GM18858 (cell line): ENCODE data around the gene OR7E24.
"Not testable (repeated sequence)": the region's sequence is repeated elsewhere in the genome, so short reads cannot be mapped to it uniquely, and the experiment has no call there.

Experiments
- ATAC-seq: cut with Tn5 transposase; IDR thresholded peaks from one replicate; pipeline ENCODE4 v1.9.1; 2021; ENCODE audit not compliant: unreplicated experiment

Gene OR7E24

GRCh38 chr19:9250630-9251029 lies at the start of gene OR7E24:
Gene OR7E24, plus strand, starts transcription at chr19:9250930. Its CDS starts 114 bp downstream, at chr19:9251044.
- no peak for ATAC-seq

GRCh38 chr19:9205501-9206113 lies 45.1 kb upstream of the OR7E24 start:
- ATAC-seq, result no peak

GRCh38 chr19:9219489-9219888 lies 31.2 kb upstream of the OR7E24 start, which contains the start of gene OR7D4:
Gene OR7D4, minus strand, starts transcription at chr19:9219589. Its CDS starts 4,752 bp downstream, at chr19:9214837.
- ATAC-seq, result no peak

- ATAC-seq, result no peak
Observed at GRCh38 chr19:9251236-9251635, 506 bp downstream of the OR7E24 start.

GRCh38 chr19:9283485-9283884 lies 32.8 kb downstream of the OR7E24 start:
- not testable (repeated sequence) for ATAC-seq

GRCh38 chr19:9289231-9289884 lies 38.6 kb downstream of the OR7E24 start:
- ATAC-seq, result no peak

- ATAC-seq, result no peak
Observed at GRCh38 chr19:9295411-9295849, 44.7 kb downstream of the OR7E24 start.

- no peak for ATAC-seq
Observed at GRCh38 chr19:9296336-9296735, 45.6 kb downstream of the OR7E24 start.
